Measurements from ENCODE around the gene ACBD3.

Gene ACBD3

GRCh38 chr1:226108935-226109828 is 77.4 kb downstream of the ACBD3 start (continued):
- no peak for TF ChIP-seq CREB5 (CRISPR knock-in tag; IDR thresholded peaks at IDR 0.05; ENCODE audit: low read depth)
- TF ChIP-seq ARNTL (CRISPR knock-in tag; IDR thresholded peaks at IDR 0.05; ENCODE audit: borderline replicate concordance, low read depth) = no peak

DNA sequence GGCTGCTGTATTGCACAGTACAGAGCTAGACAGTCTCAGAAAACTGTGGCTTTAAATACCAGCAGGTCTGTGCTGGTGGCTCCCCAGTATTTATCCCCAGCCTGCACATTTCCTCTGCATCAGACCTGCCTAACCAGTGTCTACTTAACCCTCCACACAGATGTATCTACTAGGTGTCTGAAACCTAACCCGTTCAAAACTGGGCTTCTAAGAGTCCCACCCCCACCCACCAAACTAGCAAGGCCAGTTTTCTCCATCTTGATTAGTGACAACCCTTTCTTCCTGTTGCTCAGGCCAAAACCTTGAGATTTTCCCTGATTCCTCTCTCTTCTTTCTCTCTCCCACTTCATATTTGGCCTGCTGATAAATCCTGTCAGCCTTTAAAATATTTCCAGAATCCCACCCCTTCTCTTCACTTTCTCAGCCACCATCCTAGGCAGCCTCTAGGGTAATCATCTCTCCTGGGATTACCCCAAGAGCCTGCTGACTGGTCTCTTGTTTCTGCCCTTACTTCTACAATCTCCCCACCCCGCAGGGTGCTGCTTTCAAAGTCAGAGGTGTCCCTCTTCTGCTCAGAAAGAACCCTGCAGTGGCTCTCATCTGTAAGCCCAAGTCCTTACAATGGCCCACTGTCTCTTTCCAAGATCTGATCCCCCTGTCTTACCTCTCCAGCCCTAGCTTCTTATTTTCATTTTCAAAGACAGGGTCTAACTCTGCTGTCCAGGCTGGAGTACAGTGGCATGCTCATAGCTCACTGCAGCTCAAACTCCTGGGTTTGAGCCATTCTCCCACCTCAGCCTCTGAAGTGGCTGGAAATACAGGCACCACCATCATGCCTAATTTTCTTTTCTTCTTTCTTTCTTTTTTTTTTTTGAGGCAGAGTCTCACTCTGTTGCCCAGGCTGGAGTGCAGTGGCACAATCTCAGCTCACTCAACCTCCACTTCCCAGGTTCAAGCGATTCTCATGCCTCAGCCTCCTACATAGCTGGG is 78.8 kb downstream of the ACBD3 start:
- no peak for ATAC-seq
- TF ChIP-seq CREB5 (CRISPR knock-in tag; IDR thresholded peaks at IDR 0.05; ENCODE audit: low read depth) (no peak), ZFP30 (CRISPR knock-in tag; IDR thresholded peaks at IDR 0.05) (no peak), ZNF8 (CRISPR knock-in tag; IDR thresholded peaks at IDR 0.05) (no peak), CSRNP3 (CRISPR knock-in tag; IDR thresholded peaks at IDR 0.05) (no peak), TCF4 (CRISPR knock-in tag; IDR thresholded peaks at IDR 0.05; ENCODE audit: borderline replicate concordance) (no peak), ARNTL (CRISPR knock-in tag; IDR thresholded peaks at IDR 0.05; ENCODE audit: borderline replicate concordance, low read depth) (no peak), PATZ1 (CRISPR knock-in tag; IDR thresholded peaks at IDR 0.05; ENCODE audit: borderline replicate concordance) (no peak), ISL1 (CRISPR knock-in tag; IDR thresholded peaks at IDR 0.05) (no peak), ZC3H10 (CRISPR knock-in tag; IDR thresholded peaks at IDR 0.05) (no peak), BACH2 (CRISPR knock-in tag; IDR thresholded peaks at IDR 0.05; ENCODE audit: borderline replicate concordance) (no peak), ZNF70 (CRISPR knock-in tag; IDR thresholded peaks at IDR 0.05) (no peak)
- TF ChIP-seq, protein P1, sequence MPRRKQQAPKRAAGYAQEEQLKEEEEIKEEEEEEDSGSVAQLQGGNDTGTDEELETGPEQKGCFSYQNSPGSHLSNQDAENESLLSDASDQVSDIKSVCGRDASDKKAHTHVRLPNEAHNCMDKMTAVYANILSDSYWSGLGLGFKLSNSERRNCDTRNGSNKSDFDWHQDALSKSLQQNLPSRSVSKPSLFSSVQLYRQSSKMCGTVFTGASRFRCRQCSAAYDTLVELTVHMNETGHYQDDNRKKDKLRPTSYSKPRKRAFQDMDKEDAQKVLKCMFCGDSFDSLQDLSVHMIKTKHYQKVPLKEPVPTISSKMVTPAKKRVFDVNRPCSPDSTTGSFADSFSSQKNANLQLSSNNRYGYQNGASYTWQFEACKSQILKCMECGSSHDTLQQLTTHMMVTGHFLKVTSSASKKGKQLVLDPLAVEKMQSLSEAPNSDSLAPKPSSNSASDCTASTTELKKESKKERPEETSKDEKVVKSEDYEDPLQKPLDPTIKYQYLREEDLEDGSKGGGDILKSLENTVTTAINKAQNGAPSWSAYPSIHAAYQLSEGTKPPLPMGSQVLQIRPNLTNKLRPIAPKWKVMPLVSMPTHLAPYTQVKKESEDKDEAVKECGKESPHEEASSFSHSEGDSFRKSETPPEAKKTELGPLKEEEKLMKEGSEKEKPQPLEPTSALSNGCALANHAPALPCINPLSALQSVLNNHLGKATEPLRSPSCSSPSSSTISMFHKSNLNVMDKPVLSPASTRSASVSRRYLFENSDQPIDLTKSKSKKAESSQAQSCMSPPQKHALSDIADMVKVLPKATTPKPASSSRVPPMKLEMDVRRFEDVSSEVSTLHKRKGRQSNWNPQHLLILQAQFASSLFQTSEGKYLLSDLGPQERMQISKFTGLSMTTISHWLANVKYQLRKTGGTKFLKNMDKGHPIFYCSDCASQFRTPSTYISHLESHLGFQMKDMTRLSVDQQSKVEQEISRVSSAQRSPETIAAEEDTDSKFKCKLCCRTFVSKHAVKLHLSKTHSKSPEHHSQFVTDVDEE (CRISPR knock-in tag; IDR thresholded peaks at IDR 0.05) = no peak

- ATAC-seq = peak; percentile 8; the same call in 2 of the 3 replicates
- TF ChIP-seq ESRRG (CRISPR knock-in tag; IDR thresholded peaks at IDR 0.05) = no peak
- TF ChIP-seq TCF4 (CRISPR knock-in tag; IDR thresholded peaks at IDR 0.05; ENCODE audit: borderline replicate concordance) = no peak
- no peak for TF ChIP-seq CSRNP3 (CRISPR knock-in tag; IDR thresholded peaks at IDR 0.05)
- TF ChIP-seq ZFP30 (CRISPR knock-in tag; IDR thresholded peaks at IDR 0.05) = no peak
- no peak for TF ChIP-seq ZFP3 (CRISPR knock-in tag; IDR thresholded peaks at IDR 0.05)
- no peak for TF ChIP-seq PATZ1 (CRISPR knock-in tag; IDR thresholded peaks at IDR 0.05; ENCODE audit: borderline replicate concordance)
- no peak for TF ChIP-seq GLIS3 (CRISPR knock-in tag; IDR thresholded peaks at IDR 0.05)
- TF ChIP-seq OSR1 (CRISPR knock-in tag; IDR thresholded peaks at IDR 0.05) = no peak
- TF ChIP-seq PPARA (CRISPR knock-in tag; IDR thresholded peaks at IDR 0.05; ENCODE audit: borderline replicate concordance) = no peak
- TF ChIP-seq, protein P1 (CRISPR knock-in tag; IDR thresholded peaks at IDR 0.05) = no peak
- TF ChIP-seq SNAI2 (CRISPR knock-in tag; IDR thresholded peaks at IDR 0.05) = no peak
- TF ChIP-seq ZNF8 (CRISPR knock-in tag; IDR thresholded peaks at IDR 0.05) = no peak
Observed at GRCh38 chr1:226104671-226105121, 81.8 kb downstream of the ACBD3 start.
